ENCODE data around the gene EFHD2.

DNA sequence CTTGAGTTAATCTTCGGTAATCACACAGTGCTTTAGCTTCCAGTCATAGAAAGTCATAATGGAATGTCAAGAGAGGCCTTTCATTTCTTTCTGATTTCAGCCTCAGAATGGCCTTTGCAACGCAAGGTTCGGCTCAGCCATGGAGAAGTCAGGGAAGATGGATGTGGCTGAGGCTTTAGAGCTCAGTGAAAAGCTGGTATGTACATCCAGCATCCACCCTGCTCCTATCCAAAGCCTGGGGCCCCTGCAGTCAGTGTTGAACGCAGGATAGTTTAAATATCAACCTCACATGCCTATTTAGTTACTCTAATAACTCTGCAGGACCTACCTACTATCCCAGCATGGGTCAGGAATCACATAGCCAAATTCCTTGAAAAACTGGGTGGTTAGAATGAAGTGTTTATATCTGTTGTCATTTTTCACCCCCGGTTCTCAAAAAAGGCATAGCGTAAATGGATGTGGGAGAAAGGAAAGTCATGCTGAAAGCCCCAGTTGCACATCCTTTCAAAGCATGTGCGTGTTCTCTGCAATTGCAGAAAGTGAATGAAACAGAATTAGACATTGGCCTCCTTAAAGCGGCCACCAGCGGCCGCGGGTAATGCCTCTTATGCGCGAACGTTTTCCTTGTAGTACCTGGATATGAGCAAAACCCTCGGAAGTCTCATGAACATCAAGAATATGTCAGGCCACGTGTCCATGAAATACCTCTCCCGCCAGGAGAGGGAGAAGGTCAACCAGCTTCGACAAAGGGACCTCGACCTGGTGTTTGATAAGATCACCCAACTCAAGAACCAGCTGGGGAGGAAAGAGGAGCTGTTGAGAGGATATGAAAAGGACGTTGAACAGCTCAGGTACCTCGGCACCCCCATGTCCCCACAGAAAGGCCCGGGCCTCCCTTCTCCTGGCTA is 28.8 kb upstream of the EFHD2 start:
- no peak for TF ChIP-seq POLR2A (IDR thresholded peaks at IDR 0.05; ENCODE audit: low read depth, low read length)
- no peak for TF ChIP-seq TAF1 (IDR thresholded peaks at IDR 0.05; ENCODE audit: low read depth, low read length)
- TF ChIP-seq POLR2AphosphoS5 (IDR thresholded peaks at IDR 0.05; ENCODE audit: low read depth, low read length) = no peak
- TF ChIP-seq POU2F2 (IDR thresholded peaks at IDR 0.05; ENCODE audit: low read depth, low read length) = no peak
